Uterus (tissue), 4 donors: ENCODE measurements around the gene VWDE. TPM values are rescaled to one million over a fixed set of nuclear protein-coding genes. Genes with fewer than 3 reads are reported as not detected.
A peak's percentile ranks its signal among the peaks of the same experiment; 100 is the strongest.
"Not testable (repeated sequence)": the region's sequence is repeated elsewhere in the genome, so short reads cannot be mapped to it uniquely, and the experiment has no call there.

Experiments
- DNase-seq, 2 donors: peaks; one replicate each; pipeline ENCODE4 v3.0.0-alpha.2; 2019 to 2020
- H3K27ac ChIP-seq, 2 donors: fragments of 200-600 bp; sonication (generic); 1 replicate in 1 of 2; 2 replicates in 1 of 2; pipeline ENCODE4 v1.5.1; 2016 to 2018
- H3K27me3 ChIP-seq, 2 donors: fragments of 200-600 bp; sonication (generic); one replicate each; pipeline ENCODE4 v1.5.1; 2018 to 2019; ENCODE audit warnings: control low read depth in 1 of 2
- H3K36me3 ChIP-seq, 2 donors: fragments of 200-600 bp; sonication (generic); one replicate each; pipeline ENCODE4 v1.5.1; 2019; ENCODE audit warnings: control low read depth in 1 of 2
- H3K4me1 ChIP-seq, 2 donors: fragments of 200-600 bp; sonication (generic); one replicate each; pipeline ENCODE4 v1.5.1; 2018 to 2019; ENCODE audit warnings: control low read depth in 1 of 2
- H3K4me3 ChIP-seq, 2 donors: fragments of 200-600 bp; sonication (generic); 1 replicate in 1 of 2; 2 replicates in 1 of 2; pipeline ENCODE4 v1.5.1; 2018 to 2019; ENCODE audit warnings: mild to moderate bottlenecking in 1 of 2
- H3K9me3 ChIP-seq, 2 donors: fragments of 200-600 bp; sonication (generic); one replicate each; pipeline ENCODE4 v1.5.1; 2019; ENCODE audit warnings: control low read depth in 1 of 2
- POLR2A ChIP-seq, 2 donors: fragments of 450-650 bp; IDR thresholded peaks; one replicate each; pipeline ENCODE4 v1.6.1; 2016; ENCODE audit warnings: antibody characterized with exemption in 2 of 2, mild to moderate bottlenecking in 1 of 2, moderate library complexity in 1 of 2
- intact Hi-C: fragments of 100-400 bp; cut with DNase I; formaldehyde crosslinking; loops from one replicate; pipeline ENCODE4 v1.15.1; 2023; ENCODE audit warnings: low total_unique reads
- total RNA-seq, 4 donors: library from RNA; depleted of rRNA in 3 of 4; stranded (reverse); fragments of >200 nt in 3 of 4; gene quantifications; one replicate each; pipeline versions ENCODE4 v1.1.0 to v1.2.4, GENCODE V29; 2014 to 2023
- TF ChIP-seq, protein P1 (sequence below), 4 experiments: fragments of 200-600 bp in 2 of 4; fragments of 450-650 bp in 2 of 4; sonication (generic) in 2 of 4; IDR thresholded peaks; one replicate each; pipeline ENCODE4 v1.5.1; 2016 to 2019; ENCODE audit warnings: antibody characterized with exemption in 4 of 4, mild to moderate bottlenecking in 2 of 4, moderate library complexity in 1 of 4
- donor health status: DM: yes; HTN: yes; CAD: no.

VWDE gene
- total RNA-seq, result 10 to 100 TPM in 1 of 4 donors, under 1 TPM in 1, not detected in 2; 0.95 to 23.2 TPM

DNA sequence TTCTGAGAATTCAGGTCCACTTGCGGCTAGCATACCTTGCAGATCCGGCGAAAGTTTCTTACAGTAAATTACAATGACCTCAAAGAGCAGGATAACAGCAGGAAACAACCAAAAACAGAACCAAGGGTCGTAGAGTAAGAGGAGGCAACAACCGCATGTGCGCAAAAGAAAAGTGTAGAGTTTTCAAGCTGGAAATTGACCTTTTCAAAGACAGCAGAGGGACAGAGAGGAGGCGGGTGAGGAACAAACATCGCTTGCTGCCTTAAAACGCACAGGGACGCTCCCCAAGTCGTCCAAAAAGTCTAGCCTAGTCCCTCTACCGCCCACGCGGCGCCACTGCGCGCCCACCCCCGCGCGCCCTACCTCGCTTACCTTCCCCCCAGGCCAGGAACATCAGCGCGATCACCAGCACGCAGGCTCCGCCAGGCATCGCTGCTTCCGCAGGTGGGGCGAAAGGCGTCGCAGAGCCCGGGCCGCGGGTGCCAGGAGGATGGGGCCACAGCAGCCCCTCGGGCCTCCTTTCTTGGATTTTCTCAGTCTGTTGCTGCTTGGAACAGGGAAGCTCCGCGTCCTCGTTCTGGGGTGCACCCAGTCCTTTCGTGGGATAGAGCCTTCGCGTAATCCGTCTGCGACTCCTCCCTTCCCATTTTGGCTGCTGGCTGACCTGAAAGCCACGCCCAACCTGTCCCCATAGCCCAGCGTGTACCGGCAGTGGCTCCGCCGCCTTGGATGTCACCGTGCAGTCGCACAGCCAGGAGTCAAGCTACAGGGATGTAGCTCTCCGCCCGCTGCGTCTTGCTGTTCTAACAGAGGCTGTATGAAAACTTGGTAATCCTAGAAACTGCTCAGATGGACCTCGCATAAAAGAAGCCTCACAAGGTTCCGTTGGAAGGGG lies at the start of gene VWDE:
Gene VWDE (minus strand): TSS at position 579 of the 895 bp plus-strand sequence. CDS start 149 bp downstream, at position 430.
- Histone ChIP-seq H3K9me3 (no peaks in the 10 kb centered on the region), H3K4me1 (no peaks in the 10 kb centered on the region), H3K27me3 (no peaks in the 10 kb centered on the region), H3K36me3 (no peaks in the 10 kb centered on the region), H3K27ac (no peak within 1 kb of the TSS), H3K4me3 (peak within 1 kb of the TSS; percentile 14 to 32)
- DNase-seq, result no peak
- TF ChIP-seq, protein P1, sequence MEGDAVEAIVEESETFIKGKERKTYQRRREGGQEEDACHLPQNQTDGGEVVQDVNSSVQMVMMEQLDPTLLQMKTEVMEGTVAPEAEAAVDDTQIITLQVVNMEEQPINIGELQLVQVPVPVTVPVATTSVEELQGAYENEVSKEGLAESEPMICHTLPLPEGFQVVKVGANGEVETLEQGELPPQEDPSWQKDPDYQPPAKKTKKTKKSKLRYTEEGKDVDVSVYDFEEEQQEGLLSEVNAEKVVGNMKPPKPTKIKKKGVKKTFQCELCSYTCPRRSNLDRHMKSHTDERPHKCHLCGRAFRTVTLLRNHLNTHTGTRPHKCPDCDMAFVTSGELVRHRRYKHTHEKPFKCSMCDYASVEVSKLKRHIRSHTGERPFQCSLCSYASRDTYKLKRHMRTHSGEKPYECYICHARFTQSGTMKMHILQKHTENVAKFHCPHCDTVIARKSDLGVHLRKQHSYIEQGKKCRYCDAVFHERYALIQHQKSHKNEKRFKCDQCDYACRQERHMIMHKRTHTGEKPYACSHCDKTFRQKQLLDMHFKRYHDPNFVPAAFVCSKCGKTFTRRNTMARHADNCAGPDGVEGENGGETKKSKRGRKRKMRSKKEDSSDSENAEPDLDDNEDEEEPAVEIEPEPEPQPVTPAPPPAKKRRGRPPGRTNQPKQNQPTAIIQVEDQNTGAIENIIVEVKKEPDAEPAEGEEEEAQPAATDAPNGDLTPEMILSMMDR (IDR thresholded peaks at IDR 0.05), result no peak
- no peak for TF ChIP-seq POLR2A (IDR thresholded peaks at IDR 0.05)
- intact Hi-C loops, result no loop called here

DNA sequence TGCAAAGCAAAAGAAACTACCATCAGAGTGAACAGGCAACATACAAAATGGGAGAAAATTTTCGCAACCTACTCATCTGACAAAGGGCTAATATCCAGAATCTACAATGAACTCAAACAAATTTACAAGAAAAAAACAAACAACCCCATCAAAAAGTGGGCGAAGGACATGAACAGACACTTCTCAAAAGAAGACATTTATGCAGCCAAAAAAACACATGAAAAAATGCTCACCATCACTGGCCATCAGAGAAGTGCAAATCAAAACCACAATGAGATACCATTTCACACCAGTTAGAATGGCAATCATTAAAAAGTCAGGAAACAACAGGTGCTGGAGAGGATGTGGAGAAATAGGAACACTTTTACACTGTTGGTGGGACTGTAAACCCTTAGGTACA lies 49.5 kb upstream of the VWDE start:
- intact Hi-C loops, H3K36me3 ChIP-seq, DNase-seq, H3K4me1 ChIP-seq, H3K27ac ChIP-seq, H3K9me3 ChIP-seq, H3K27me3 ChIP-seq, H3K4me3 ChIP-seq: not testable (repeated sequence)

DNA sequence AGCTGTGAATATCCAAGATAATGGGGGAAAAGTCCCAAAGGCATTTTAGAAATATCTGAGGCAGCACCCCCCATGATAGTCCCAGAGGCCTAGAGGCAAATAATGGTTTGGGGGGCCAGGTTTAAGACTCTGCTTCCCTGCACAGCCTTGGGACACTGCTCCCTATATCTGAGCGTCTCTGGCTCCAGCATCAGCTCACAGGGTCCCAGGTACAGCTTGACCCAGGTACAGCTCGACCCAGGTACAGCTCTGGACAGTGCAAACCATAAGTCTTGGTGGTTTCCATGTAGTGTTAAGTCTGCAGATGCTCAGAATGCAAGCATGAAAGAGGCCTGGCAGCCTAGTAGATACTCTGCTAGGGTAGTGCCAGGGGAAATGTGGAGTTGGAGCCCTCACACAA lies 47.0 kb upstream of the VWDE start:
- Histone ChIP-seq H3K9me3 (no peaks in the 10 kb centered on the region), H3K27ac (no peak overlapping the region), H3K36me3 (no peaks in the 10 kb centered on the region), H3K27me3 (no peaks in the 10 kb centered on the region), H3K4me1 (no peaks in the 10 kb centered on the region), H3K4me3 (no peak overlapping the region)
- no peak for TF ChIP-seq POLR2A (IDR thresholded peaks at IDR 0.05)
- TF ChIP-seq, protein P1 (IDR thresholded peaks at IDR 0.05), result no peak
- DNase-seq, result no peak
- intact Hi-C loops, result no loop called here

- Histone ChIP-seq H3K9me3 (no peaks in the 10 kb centered on the region), H3K4me3 (no peak overlapping the region), H3K27ac (no peak overlapping the region), H3K4me1 (no peaks in the 10 kb centered on the region), H3K36me3 (no peaks in the 10 kb centered on the region), H3K27me3 (no peaks in the 10 kb centered on the region)
- DNase-seq, result no peak
- intact Hi-C loops, result no loop called here
- no peak for TF ChIP-seq POLR2A (IDR thresholded peaks at IDR 0.05)
- TF ChIP-seq, protein P1 (IDR thresholded peaks at IDR 0.05), result no peak
Measured at GRCh38 chr7:12444785-12445184, 41.1 kb upstream of the VWDE start.

- no peak for TF ChIP-seq POLR2A (IDR thresholded peaks at IDR 0.05)
- TF ChIP-seq, protein P1 (IDR thresholded peaks at IDR 0.05), result no peak
- Histone ChIP-seq H3K4me1 (no peaks in the 10 kb centered on the region), H3K9me3 (no peaks in the 10 kb centered on the region), H3K27me3 (no peaks in the 10 kb centered on the region), H3K36me3 (no peaks in the 10 kb centered on the region), H3K27ac (no peak overlapping the region), H3K4me3 (no peak overlapping the region)
- DNase-seq, result no peak
- intact Hi-C loops, result no loop called here
Measured at GRCh38 chr7:12440229-12440628, 36.6 kb upstream of the VWDE start.
